Astrocyte of the cerebellum (primary cell): ENCODE data around the gene KLK10.

Experiments used
- DNase-seq: peaks from one replicate; pipeline ENCODE4 v3.0.0-alpha.2; 2011; ENCODE audit warnings: low read depth
- H3K4me3 ChIP-seq: 2 replicates; pipeline ENCODE4 v1.5.1; 2011; ENCODE audit warnings: mild to moderate bottlenecking, low read depth, low read length, moderate library complexity
- CTCF ChIP-seq: IDR thresholded peaks from 2 replicates; pipeline ENCODE4 v1.5.1; 2012; ENCODE audit warnings: low read length, low read depth, moderate library complexity, mild to moderate bottlenecking; ENCODE audit errors: missing control alignments
- in situ Hi-C: cut with HindIII; loops from 2 replicates; pipeline ENCODE4 v1.10.0; 2017; ENCODE audit warnings: low sequenced_read_pairs

KLK10 gene

GRCh38 chr19:51023946-51024345, 4.4 kb upstream of the KLK10 start:
- no peak for TF ChIP-seq CTCF
- in situ Hi-C loops = no loop called here
- no peak overlapping the region for H3K4me3 ChIP-seq
- DNase-seq = no peak

- TF ChIP-seq CTCF = no peak
- no peak overlapping the region for H3K4me3 ChIP-seq
- in situ Hi-C loops = no loop called here
- DNase-seq = no peak
Measured at GRCh38 chr19:51022526-51022925, 3.0 kb upstream of the KLK10 start.

- peak; percentile 63 for TF ChIP-seq CTCF
- DNase-seq = peak; percentile 12
- in situ Hi-C loops = no loop called here
- H3K4me3 ChIP-seq = no peak overlapping the region
Measured at GRCh38 chr19:51020988-51021651, 1.6 kb upstream of the KLK10 start.

GRCh38 chr19:51018745-51019543, 565 bp downstream of the KLK10 start:
- H3K4me3 ChIP-seq = no peak overlapping the region
- no peak for DNase-seq
- no peak for TF ChIP-seq CTCF
- in situ Hi-C loops = no loop called here

GRCh38 chr19:51016798-51017683, 2.5 kb downstream of the KLK10 start:
- no peak overlapping the region for H3K4me3 ChIP-seq
- DNase-seq = no peak
- in situ Hi-C loops = no loop called here
- TF ChIP-seq CTCF = peak; percentile 44

DNA sequence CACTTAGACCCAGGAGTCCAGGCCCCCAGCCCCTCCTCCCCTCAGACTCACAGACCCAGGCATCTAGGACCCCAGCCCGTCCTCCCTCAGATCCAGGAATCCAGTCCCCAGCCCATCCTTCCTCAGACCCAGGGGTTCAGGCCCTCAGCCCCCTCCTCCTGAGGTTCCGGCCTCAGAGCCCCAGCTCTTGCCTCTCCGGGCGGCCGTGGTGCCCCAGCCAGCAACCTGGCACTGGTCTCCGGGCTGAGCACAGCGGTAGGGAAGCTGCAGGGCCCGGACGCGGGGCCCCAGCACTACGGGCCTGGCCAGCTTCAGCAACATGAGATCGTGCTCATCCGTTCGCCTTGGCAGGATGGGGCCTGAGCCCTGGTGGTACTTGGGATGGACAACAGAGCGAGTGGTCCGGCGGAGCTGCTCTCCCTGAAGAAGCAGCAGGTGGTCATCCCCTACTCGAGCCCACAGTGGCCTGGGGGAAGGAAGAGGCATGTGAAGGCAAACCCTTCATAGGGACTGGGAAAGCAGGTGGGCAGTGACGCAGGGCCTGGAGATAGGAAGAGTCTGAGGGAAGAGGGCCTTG, 3.7 kb downstream of the KLK10 start:
- TF ChIP-seq CTCF = no peak
- DNase-seq = no peak
- H3K4me3 ChIP-seq = no peak overlapping the region
- in situ Hi-C loops = no loop called here
